OCI-LY7 (cell line): ENCODE measurements around the gene ZNF574. TPM values are rescaled to one million over a fixed set of nuclear protein-coding genes. Genes with fewer than 3 reads are reported as not detected.

ENCODE experiments used
- BruUV-seq: library from RNA; stranded (reverse); fragments of 400-500 nt; replicated peaks from 2 replicates; lab custom pipeline; 2021; lab: Mats Ljungman, UMichigan
- CTCF ChIA-PET: fragments of 300-600 bp; sonication (Branson Sonifier 250); formaldehyde crosslinking; loops from one replicate; lab custom pipeline; 2022; ENCODE audit warnings: antibody characterized with exemption; ENCODE audit not compliant: unreplicated experiment; lab: Charles Lee
- POLR2A ChIA-PET: fragments of 300-600 bp; sonication (Branson Sonifier 250); formaldehyde crosslinking; loops from one replicate; lab custom pipeline; 2022; ENCODE audit warnings: antibody characterized with exemption; lab: Charles Lee
- DNase-seq: peaks from one replicate; pipeline ENCODE4 v3.0.0-alpha.2; 2015; ENCODE audit warnings: low spot score
- H2AFZ ChIP-seq: fragments of 200-600 bp; sonication (generic), shearing (Covaris generic); 2 replicates; pipeline ENCODE4 v1.6.1; 2014; ENCODE audit warnings: mild to moderate bottlenecking, antibody characterized with exemption, low read length, moderate library complexity
- H3K27ac ChIP-seq: fragments of 200-600 bp; sonication (generic); 2 replicates; pipeline ENCODE4 v1.5.1; 2014; ENCODE audit warnings: mixed run types, low read depth, mild to moderate bottlenecking, moderate library complexity, low read length, inconsistent platforms; ENCODE audit not compliant: poor library complexity, severe bottlenecking
- H3K36me3 ChIP-seq: fragments of 200-600 bp; sonication (generic); 2 replicates; pipeline ENCODE4 v1.6.1; 2014; ENCODE audit warnings: mild to moderate bottlenecking, antibody characterized with exemption, low read length, moderate library complexity, mixed read lengths; ENCODE audit not compliant: insufficient read depth
- H3K4me1 ChIP-seq: fragments of 200-600 bp; sonication (generic); 2 replicates; pipeline ENCODE4 v1.5.1; 2014; ENCODE audit warnings: mild to moderate bottlenecking, low read length; ENCODE audit not compliant: insufficient read depth, poor library complexity, severe bottlenecking
- H3K4me2 ChIP-seq: fragments of 200-600 bp; sonication (generic); 2 replicates; pipeline ENCODE4 v1.6.1; 2014; ENCODE audit warnings: mild to moderate bottlenecking, low read length
- H3K4me3 ChIP-seq: fragments of 200-600 bp; sonication (generic); 2 replicates; pipeline ENCODE4 v1.5.1; 2014; ENCODE audit warnings: mild to moderate bottlenecking, low read depth, low read length; ENCODE audit not compliant: poor library complexity, severe bottlenecking
- H3K79me2 ChIP-seq: fragments of 200-600 bp; sonication (generic); 2 replicates; pipeline ENCODE4 v1.6.1; 2016; ENCODE audit warnings: low read depth, mild to moderate bottlenecking, low read length, moderate library complexity, mixed read lengths; ENCODE audit not compliant: insufficient read depth
- H3K9me2 ChIP-seq: fragments of 200-600 bp; sonication (generic); 2 replicates; pipeline ENCODE4 v1.6.1; 2016; ENCODE audit warnings: mild to moderate bottlenecking, low read length, mixed read lengths; ENCODE audit not compliant: insufficient read depth
- H3K9me3 ChIP-seq: fragments of 200-600 bp; sonication (generic); 2 replicates; pipeline ENCODE4 v1.6.1; 2014; ENCODE audit warnings: mild to moderate bottlenecking, mixed run types, low read length, mixed read lengths
- H4K20me1 ChIP-seq: fragments of 200-600 bp; sonication (generic); 2 replicates; pipeline ENCODE4 v1.6.1; 2014; ENCODE audit warnings: mild to moderate bottlenecking, antibody characterized with exemption, low read length, moderate library complexity, mixed read lengths; ENCODE audit not compliant: insufficient read depth
- CTCF ChIP-seq: fragments of 200-600 bp; sonication (generic); conservative IDR thresholded peaks from 2 replicates; pipeline ENCODE4 v1.5.1; 2014; ENCODE audit warnings: mild to moderate bottlenecking, antibody characterized with exemption, low read length, moderate library complexity, mixed read lengths
- EZH2phosphoT487 ChIP-seq: fragments of 200-600 bp; sonication (generic); IDR thresholded peaks from 2 replicates; pipeline ENCODE4 v1.6.1; 2018; ENCODE audit warnings: low read depth, borderline replicate concordance, mild to moderate bottlenecking, mixed run types, antibody characterized with exemption, low read length, moderate library complexity, mixed read lengths
- intact Hi-C: fragments of 100-400 bp; cut with micrococcal nuclease; formaldehyde crosslinking; loops from one replicate; pipeline ENCODE4 v1.10.0; 2022; ENCODE audit not compliant: unreplicated experiment
- total RNA-seq, 2 experiments: library from RNA; depleted of rRNA in 1 of 2; stranded (reverse); fragments of >200 nt in 1 of 2; shearing (Covaris generic) in 1 of 2; gene quantifications; 2 replicates each; pipeline ENCODE4 v1.2.3, GENCODE V29; 2014 to 2022

Gene ZNF574
- total RNA-seq, 2 experiments from 2014 or later = 14.5 to 29.3 TPM

DNA sequence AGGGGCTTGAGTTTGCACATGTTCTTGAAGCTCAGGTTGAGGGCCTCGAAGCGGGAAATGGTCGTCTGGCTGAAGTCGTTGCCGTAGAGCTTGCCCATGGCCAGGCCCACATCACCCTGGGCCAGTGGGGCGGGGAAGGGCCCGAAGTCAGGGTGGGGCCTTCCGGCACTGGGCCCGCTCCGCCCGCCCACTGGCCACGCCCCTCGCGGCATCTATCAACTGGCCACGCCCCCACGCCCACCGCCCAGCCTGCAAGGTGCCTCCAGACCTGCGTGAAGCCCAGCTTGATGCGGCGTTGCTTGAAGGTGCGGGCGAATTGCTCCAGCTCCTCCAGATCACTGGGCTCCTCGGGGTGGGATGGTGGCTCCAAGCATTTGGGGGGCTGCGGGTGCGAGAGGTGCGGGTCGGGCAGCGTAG, 19.9 kb downstream of the ZNF574 start:
- Histone ChIP-seq H3K9me2 (no peaks in the 10 kb centered on the region), H3K4me2 (no peak overlapping the region), H2AFZ (no peak overlapping the region), H4K20me1 (no peaks in the 10 kb centered on the region), H3K4me3 (no peak overlapping the region), H3K4me1 (no peaks in the 10 kb centered on the region), H3K36me3 (peaks cover 96% of the 10 kb centered on the region), H3K9me3 (no peaks in the 10 kb centered on the region), H3K79me2 (no peaks in the 10 kb centered on the region), H3K27ac (no peak overlapping the region)
- TF ChIP-seq EZH2phosphoT487 (no peak), CTCF (no peak)
- ChIA-PET POLR2A (no interaction called here), CTCF (no interaction called here)
- BruUV-seq = no TSS peak
- intact Hi-C loops = no loop called here
- DNase-seq = no peak

GRCh38 chr19:42096255-42096837, 20.4 kb downstream of the ZNF574 start:
- no peaks in the 10 kb centered on the region for H4K20me1 ChIP-seq
- no peak overlapping the region for H3K27ac ChIP-seq
- ChIA-PET POLR2A (interaction anchor here (0.6 to 0.7 kb wide), 3 partner anchors 14 to 236 kb away, joined by 5 to 8 read pairs (median 7); no protein-coding TSS in a partner anchor), CTCF (no interaction called here)
- H3K4me2 ChIP-seq = no peak overlapping the region
- H3K4me3 ChIP-seq = no peak overlapping the region
- H3K9me3 ChIP-seq = no peaks in the 10 kb centered on the region
- no peaks in the 10 kb centered on the region for H3K79me2 ChIP-seq
- TF ChIP-seq EZH2phosphoT487 = no peak
- no peak for TF ChIP-seq CTCF
- no peak for DNase-seq
- intact Hi-C loops = no loop called here
- no peak overlapping the region for H2AFZ ChIP-seq
- peaks cover 96% of the 10 kb centered on the region for H3K36me3 ChIP-seq
- BruUV-seq = no TSS peak
- no peaks in the 10 kb centered on the region for H3K4me1 ChIP-seq
- no peaks in the 10 kb centered on the region for H3K9me2 ChIP-seq

DNA sequence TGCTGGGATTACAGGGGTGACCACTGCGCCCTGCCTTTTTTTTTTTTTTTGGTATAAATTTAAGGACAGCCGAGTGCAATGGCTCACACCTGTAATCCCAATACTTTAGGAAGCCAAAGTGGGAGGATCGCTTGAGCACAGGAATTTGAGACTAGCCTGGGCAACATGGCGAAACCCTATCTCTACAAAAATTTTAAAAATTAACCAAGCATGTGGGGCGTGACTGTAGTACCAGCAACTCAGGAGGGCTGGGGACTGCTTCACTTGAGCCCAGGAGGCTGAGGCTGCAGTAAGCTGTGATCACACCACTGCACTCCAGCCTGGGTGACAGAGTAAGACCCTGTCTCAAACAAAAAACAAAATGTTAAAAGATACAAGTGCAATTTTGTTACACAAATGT, 21.5 kb downstream of the ZNF574 start:
- no peaks in the 10 kb centered on the region for H4K20me1 ChIP-seq
- CTCF ChIA-PET = no interaction called here
- H3K9me2 ChIP-seq = no peaks in the 10 kb centered on the region
- no peaks in the 10 kb centered on the region for H3K9me3 ChIP-seq
- no peak overlapping the region for H3K27ac ChIP-seq
- no peak overlapping the region for H3K4me3 ChIP-seq
- no peak overlapping the region for H3K4me2 ChIP-seq
- intact Hi-C loops = no loop called here
- TF ChIP-seq EZH2phosphoT487 (no peak), CTCF (no peak)
- H3K4me1 ChIP-seq = no peaks in the 10 kb centered on the region
- no peak overlapping the region for H2AFZ ChIP-seq
- H3K36me3 ChIP-seq = peaks cover 94% of the 10 kb centered on the region
- POLR2A ChIA-PET = no interaction called here
- BruUV-seq = no TSS peak
- no peaks in the 10 kb centered on the region for H3K79me2 ChIP-seq
- no peak for DNase-seq
